Erythroblast (primary cell): Measurements from ENCODE around the gene TMEM222.

ENCODE experiments used
- GATA1 ChIP-seq: IDR thresholded peaks from 2 replicates; pipeline ENCODE4 v1.6.1; 2011; ENCODE audit warnings: low read depth, mild to moderate bottlenecking, control low read depth, low read length, moderate library complexity
- POLR2A ChIP-seq: IDR thresholded peaks from 2 replicates; pipeline ENCODE4 v1.6.1; 2011; ENCODE audit warnings: mild to moderate bottlenecking, low read length

DNA sequence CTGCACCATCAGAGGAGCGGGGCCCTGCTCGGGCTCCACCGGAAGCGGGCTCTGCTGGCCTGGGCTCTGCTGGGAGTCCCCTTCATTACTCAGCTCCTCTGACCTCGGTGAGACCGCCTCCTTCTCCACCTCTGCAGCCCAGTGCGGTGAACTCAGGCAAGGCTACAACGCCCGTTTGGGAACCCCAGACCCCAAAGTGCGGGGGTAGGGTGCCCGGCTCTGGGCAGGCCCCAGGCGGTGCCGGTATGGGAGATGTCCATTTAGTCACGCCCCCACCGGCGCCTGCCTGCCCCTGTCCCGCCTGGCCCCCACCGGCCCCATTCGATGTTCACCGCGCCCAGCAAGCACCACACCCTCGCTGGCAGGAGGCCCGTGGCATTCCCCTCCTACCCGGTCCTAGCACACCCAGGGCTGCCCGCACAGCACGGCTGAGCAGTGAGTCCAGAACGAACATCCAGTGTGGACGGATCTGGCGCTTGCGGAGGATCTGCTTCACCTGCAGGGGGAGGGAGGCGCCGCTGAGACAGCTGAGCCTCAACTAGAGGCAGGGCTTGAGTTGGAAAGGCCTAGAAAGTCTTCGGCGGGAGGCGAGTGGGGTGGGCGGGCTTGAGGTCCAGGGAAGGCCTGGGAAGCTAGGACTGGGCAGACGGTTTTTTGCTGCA lies 34.8 kb downstream of the TMEM222 start:
- no peak for TF ChIP-seq POLR2A
- no peak for TF ChIP-seq GATA1
